Body of pancreas (tissue), 4 donors: ENCODE measurements around the gene SUPV3L1.

Experiments
- CTCF ChIP-seq, 7 experiments: fragments of 450-650 bp in 4 of 7; fragments of 200-600 bp in 3 of 7; sonication (generic) in 3 of 7; IDR thresholded peaks; one replicate each; pipeline ENCODE4 v1.5.1; 2016 to 2019; ENCODE audit warnings: antibody characterized with exemption in 7 of 7
- POLR2A ChIP-seq, 3 donors: fragments of 450-650 bp; IDR thresholded peaks; one replicate each; pipeline ENCODE4 v1.6.1; 2016; ENCODE audit warnings: antibody characterized with exemption in 3 of 3, mild to moderate bottlenecking in 2 of 3

DNA sequence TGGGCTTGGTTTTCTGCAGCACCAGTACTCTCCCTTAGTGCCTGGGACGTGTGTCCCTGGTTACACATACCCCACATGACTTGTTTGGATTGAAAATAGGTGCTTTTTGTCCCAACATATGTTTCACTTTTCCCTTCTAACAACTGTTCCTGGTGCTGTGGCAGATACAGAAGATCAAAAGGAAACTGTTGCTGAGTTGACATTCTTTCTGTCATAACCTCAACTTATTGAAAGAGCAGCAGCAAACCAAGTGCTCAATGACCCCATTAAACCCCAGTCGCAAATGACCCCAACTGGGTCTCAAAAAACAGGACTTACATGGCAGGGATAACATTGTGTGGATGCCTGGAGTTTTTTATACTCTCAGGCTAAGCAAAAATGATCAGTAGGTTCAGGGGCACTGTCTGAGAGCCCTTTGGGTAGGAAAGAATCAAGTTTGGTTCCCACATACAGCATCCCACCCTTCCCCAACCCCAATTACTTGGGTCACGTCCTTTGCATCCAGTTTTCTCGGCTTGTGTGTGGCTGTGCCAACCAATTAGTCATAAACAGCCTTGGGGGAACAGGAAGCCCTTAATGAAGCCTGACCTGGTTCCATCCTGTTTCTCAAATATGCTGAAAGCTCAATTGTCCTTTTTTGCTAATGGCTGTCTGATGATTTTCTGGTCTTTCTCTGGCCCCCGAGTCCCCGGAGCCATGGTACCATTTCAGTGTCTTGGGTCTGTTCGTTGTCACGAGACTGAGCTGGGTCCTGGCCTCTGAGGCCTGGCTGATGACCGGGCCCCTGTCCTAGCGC lies 45.0 kb downstream of the SUPV3L1 start:
- TF ChIP-seq CTCF (IDR thresholded peaks at IDR 0.05) (no peak), POLR2A (IDR thresholded peaks at IDR 0.05) (no peak)
